Liver (tissue), 9 donors: Measurements from ENCODE around the gene BEAN1. TPM values are rescaled to one million over a fixed set of nuclear protein-coding genes. Genes with fewer than 3 reads are reported as not detected.

Experiments used
- DNase-seq: peaks from one replicate; pipeline ENCODE4 v3.0.0-alpha.2; 2017; ENCODE audit warnings: low spot score
- H3K27ac ChIP-seq, 2 donors: one replicate each; pipeline ENCODE4 v1.7.0; 2013; ENCODE audit warnings: inconsistent platforms in 2 of 2, low read length in 2 of 2, control low read depth in 1 of 2, low read depth in 1 of 2, mild to moderate bottlenecking in 1 of 2
- H3K27me3 ChIP-seq, 4 donors: one replicate each; pipeline versions ENCODE4 v1.6.1 to v1.7.0; 2013; ENCODE audit warnings: low read length in 3 of 4, inconsistent platforms in 1 of 4, mild to moderate bottlenecking in 1 of 4, moderate library complexity in 1 of 4; ENCODE audit not compliant: control insufficient read depth in 4 of 4, insufficient read depth in 4 of 4
- H3K36me3 ChIP-seq, 4 donors: one replicate each; pipeline versions ENCODE4 v1.6.1 to v1.7.0; 2013; ENCODE audit warnings: low read length in 3 of 4, mild to moderate bottlenecking in 3 of 4, low read depth in 1 of 4, moderate library complexity in 1 of 4; ENCODE audit not compliant: control insufficient read depth in 4 of 4, insufficient read depth in 3 of 4
- H3K4me1 ChIP-seq, 4 donors: one replicate each; pipeline versions ENCODE4 v1.6.1 to v1.7.0; 2013; ENCODE audit warnings: low read length in 3 of 4, mild to moderate bottlenecking in 3 of 4, moderate library complexity in 1 of 4; ENCODE audit not compliant: control insufficient read depth in 4 of 4, insufficient read depth in 4 of 4
- H3K4me3 ChIP-seq, 3 donors: one replicate each; pipeline versions ENCODE4 v1.6.1 to v1.7.0; 2013; ENCODE audit warnings: low read length in 3 of 3, control low read depth in 1 of 3, low read depth in 1 of 3, mild to moderate bottlenecking in 1 of 3
- H3K9ac ChIP-seq, 2 donors: one replicate each; pipeline ENCODE4 v1.7.0; 2013; ENCODE audit warnings: low read length in 2 of 2, mild to moderate bottlenecking in 2 of 2, moderate library complexity in 2 of 2, control low read depth in 1 of 2, low read depth in 1 of 2
- H3K9me3 ChIP-seq, 4 donors: one replicate each; pipeline versions ENCODE4 v1.6.1 to v1.7.0; 2013; ENCODE audit warnings: low read length in 3 of 4; ENCODE audit not compliant: control insufficient read depth in 4 of 4
- EGR1 ChIP-seq, 2 donors: IDR thresholded peaks; 2 replicates each; pipeline ENCODE4 v1.6.1; 2016 to 2018; ENCODE audit warnings: antibody characterized with exemption in 2 of 2, low read depth in 2 of 2
- FOXA1 ChIP-seq: IDR thresholded peaks from 2 replicates; pipeline ENCODE4 v1.6.1; 2016; ENCODE audit warnings: antibody characterized with exemption
- HNF4A ChIP-seq, 2 donors: conservative IDR thresholded peaks; 2 replicates each; pipeline ENCODE4 v1.6.1; 2016; ENCODE audit warnings: antibody characterized with exemption in 2 of 2, mild to moderate bottlenecking in 2 of 2
- NR2F2 ChIP-seq: IDR thresholded peaks from 2 replicates; pipeline ENCODE4 v1.6.1; 2016; ENCODE audit warnings: antibody characterized with exemption
- RAD21 ChIP-seq, 2 donors: IDR thresholded peaks; 2 replicates each; pipeline ENCODE4 v1.6.1; 2016; ENCODE audit warnings: antibody characterized with exemption in 2 of 2, mild to moderate bottlenecking in 2 of 2
- YY1 ChIP-seq: IDR thresholded peaks from 2 replicates; pipeline ENCODE4 v1.6.1; 2016; ENCODE audit warnings: antibody characterized with exemption, mild to moderate bottlenecking
- WGBS: extraction: QIAGEN DNeasy Blood & Tissue Kit; methylation state at CpG from one replicate; pipeline ENCODE4 v1.1.7; 2013; 5-methylcytosine and 5-hydroxymethylcytosine counted together
- polyA plus RNA-seq, 2 donors: library from polyadenylated mRNA; stranded (reverse) in 1 of 2; unstranded in 1 of 2; fragments of 200-250 nt in 1 of 2; fragments of >200 nt in 1 of 2; fragmentation: Nextera tagmentation in 1 of 2; extraction: Ambion mirVana in 1 of 2; gene quantifications; one replicate each; pipeline versions ENCODE4 v1.2.1 to v1.2.3, GENCODE V29; 2013 to 2015
- total RNA-seq, 2 donors: library from RNA; depleted of rRNA; stranded (reverse); fragments of >200 nt; gene quantifications; one replicate each; pipeline ENCODE4 v1.2.3, GENCODE V29; 2014
- TF ChIP-seq, protein P1 (sequence below): IDR thresholded peaks from 2 replicates; pipeline ENCODE4 v1.6.1; 2016; ENCODE audit warnings: antibody characterized with exemption
- donor health status: healthy.
- donor health status: healthy.
- donor health status: healthy.
- donor health status: healthy.
- donor health status: healthy.

The BEAN1 gene
- total and polyA plus RNA-seq, 4 donors: 0.22 to 0.99 (median 0.25) TPM; not detected in 1

DNA sequence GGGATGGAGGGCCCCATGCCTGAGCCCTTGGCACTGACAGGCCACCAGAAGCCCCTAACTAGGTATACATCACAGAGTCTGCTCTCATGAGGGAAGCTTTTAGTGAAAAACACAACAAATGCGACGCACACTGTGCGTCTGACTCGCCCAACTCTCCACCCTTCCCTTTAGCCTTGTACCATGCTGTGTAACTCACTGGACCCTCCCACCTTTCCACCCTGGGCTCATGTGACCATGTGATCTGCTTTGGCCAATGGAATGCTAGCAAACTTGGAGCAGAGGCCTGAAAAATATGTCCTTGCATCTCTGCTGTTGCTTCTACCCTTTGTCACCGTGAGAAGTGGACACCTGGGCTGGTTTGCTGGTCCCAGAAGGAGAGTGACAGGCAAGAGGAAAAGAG is 101.2 kb downstream of the BEAN1 start:
- 96% methylated on average over 5 of the region's 5 CpGs for WGBS
- peaks cover 0 to 9% (median 0%) of the 10 kb centered on the region in 4 donors for H3K4me1 ChIP-seq

GRCh38 chr16:66529475-66529874 is 102.4 kb downstream of the BEAN1 start:
- peaks cover 0 to 4% (median 0%) of the 10 kb centered on the region in 4 donors for H3K4me1 ChIP-seq
- H3K9ac ChIP-seq: no peak overlapping the region
- no peak overlapping the region for H3K27ac ChIP-seq
- no peak overlapping the region for H3K4me3 ChIP-seq
- H3K9me3 ChIP-seq: no peaks in the 10 kb centered on the region
- no peaks in the 10 kb centered on the region for H3K27me3 ChIP-seq
- peaks cover 17 to 36% (median 24%) of the 10 kb centered on the region in 4 donors for H3K36me3 ChIP-seq
- TF ChIP-seq NR2F2 (no peak), HNF4A (conservative IDR thresholded peaks at IDR 0.05) (peak; percentile 37 to 70), EGR1 (IDR thresholded peaks at IDR 0.05; ENCODE audit: low read depth in 2 of 2) (no peak)
- TF ChIP-seq, protein P1, sequence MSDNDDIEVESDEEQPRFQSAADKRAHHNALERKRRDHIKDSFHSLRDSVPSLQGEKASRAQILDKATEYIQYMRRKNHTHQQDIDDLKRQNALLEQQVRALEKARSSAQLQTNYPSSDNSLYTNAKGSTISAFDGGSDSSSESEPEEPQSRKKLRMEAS: no peak
- WGBS: 81% methylated on average over 6 of the region's 6 CpGs
- no peak for DNase-seq

More for the DNA sequence above, 101.2 kb downstream of the BEAN1 start:
- no peak overlapping the region for H3K9ac ChIP-seq
- peaks cover 17 to 32% (median 24%) of the 10 kb centered on the region in 4 donors for H3K36me3 ChIP-seq
- no peak overlapping the region for H3K4me3 ChIP-seq
- no peak overlapping the region for H3K27ac ChIP-seq
- TF ChIP-seq RAD21 (IDR thresholded peaks at IDR 0.05) (no peak), YY1 (no peak), FOXA1 (no peak)
- DNase-seq: no peak
- H3K9me3 ChIP-seq: no peaks in the 10 kb centered on the region
- H3K27me3 ChIP-seq: no peaks in the 10 kb centered on the region

Other genes with a start within 250 kb of the BEAN1 start
- 10 to 100 TPM; 15.6 to 21.9 TPM for gene CDH5, start 60.6 kb upstream of the BEAN1 start, total RNA-seq
- gene CDH5, start 60.6 kb upstream of the BEAN1 start, polyA plus RNA-seq: 10 to 100 TPM in 1 of 2 donors, 1 to 10 TPM in 1; 5.5 to 19.3 TPM
- 10 to 100 TPM; 10.5 to 31.9 TPM for gene TK2, start 122.8 kb downstream of the BEAN1 start, total RNA-seq
- gene TK2, start 122.8 kb downstream of the BEAN1 start, polyA plus RNA-seq: 10 to 100 TPM; 19.5 to 22.5 TPM
- gene CKLF, start 125.3 kb downstream of the BEAN1 start, total RNA-seq: 10 to 100 TPM in 1 of 2 donors, 1 to 10 TPM in 1; 9.5 to 36.1 TPM
- 10 to 100 TPM; 19.3 to 23.6 TPM for gene CKLF, start 125.3 kb downstream of the BEAN1 start, polyA plus RNA-seq
- gene CMTM1, start 139.1 kb downstream of the BEAN1 start, total RNA-seq: under 1 TPM; 0.33 to 0.84 TPM
- gene CMTM1, start 139.1 kb downstream of the BEAN1 start, polyA plus RNA-seq: under 1 TPM; 0.32 to 0.64 TPM
- 1 to 10 TPM in 1 of 2 donors, under 1 TPM in 1; 0.50 to 1.1 TPM for gene CMTM2, start 152.2 kb downstream of the BEAN1 start, total RNA-seq
- under 1 TPM; 0.57 to 0.67 TPM for gene CMTM2, start 152.2 kb downstream of the BEAN1 start, polyA plus RNA-seq
- gene CMTM3, start 177.4 kb downstream of the BEAN1 start, total RNA-seq: 10 to 100 TPM in 1 of 2 donors, 1 to 10 TPM in 1; 2.7 to 12.2 TPM
- 1 to 10 TPM; 1.6 to 6.5 TPM for gene CMTM3, start 177.4 kb downstream of the BEAN1 start, polyA plus RNA-seq